HG03108 (cell line): ENCODE results near the gene NAA15.
"Not testable (repeated sequence)": the region's sequence is repeated elsewhere in the genome, so short reads cannot be mapped to it uniquely, and the experiment has no call there.

Source experiments
- ATAC-seq: cut with Tn5 transposase; IDR thresholded peaks from one replicate; pipeline ENCODE4 v1.9.1; 2021; ENCODE audit warnings: moderate library complexity; ENCODE audit not compliant: unreplicated experiment

Gene NAA15

GRCh38 chr4:139301113-139301820 lies at the start of gene NAA15:
TSS of gene NAA15 (plus strand) at chr4:139301505. CDS start at chr4:139301778, 273 bp downstream.
- peak; percentile 85 for ATAC-seq

DNA sequence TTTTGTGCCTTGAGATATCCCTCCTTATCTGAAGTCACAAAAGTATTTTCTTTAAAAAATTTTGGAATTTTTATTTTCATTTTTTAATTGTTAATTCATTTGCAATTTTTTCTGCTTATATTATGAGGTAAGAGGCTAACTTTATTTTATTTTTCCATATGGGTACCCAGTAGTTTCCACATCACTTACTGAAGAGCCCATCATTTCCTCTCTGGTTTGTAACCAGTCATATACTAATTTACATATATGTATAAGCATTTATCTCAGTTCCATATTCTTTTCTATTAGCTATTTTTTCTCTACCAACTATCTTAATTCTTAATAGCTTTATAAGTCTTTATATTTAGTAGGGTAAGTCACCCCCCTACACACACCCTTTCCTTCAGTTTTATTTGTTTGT lies 48.3 kb upstream of the NAA15 start:
- no peak for ATAC-seq

- no peak for ATAC-seq
These were observed 47.6 kb upstream of the NAA15 start for GRCh38 chr4:139253713-139254112.

- ATAC-seq, result not testable (repeated sequence)
These were observed 45.7 kb upstream of the NAA15 start for GRCh38 chr4:139255581-139255980.

GRCh38 chr4:139256349-139256748 lies 45.0 kb upstream of the NAA15 start:
- no peak for ATAC-seq

DNA sequence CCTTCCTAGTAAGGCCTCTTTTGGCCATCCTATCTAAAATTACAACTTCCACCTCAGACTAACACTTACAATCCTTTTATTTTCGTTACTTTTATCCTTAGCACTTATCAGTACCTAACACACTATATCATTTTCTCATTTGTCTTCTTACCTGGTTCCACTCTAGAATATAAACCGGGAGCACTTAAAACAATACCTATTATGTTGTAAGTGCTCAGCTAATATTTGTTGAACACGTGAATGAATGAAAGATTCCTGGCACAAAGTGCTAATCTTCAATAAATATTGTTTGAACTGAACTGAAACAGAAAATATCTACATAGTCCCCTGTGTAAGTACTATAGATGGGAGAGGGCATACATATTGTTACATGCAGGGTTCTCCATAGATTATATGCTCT lies 35.7 kb upstream of the NAA15 start:
- ATAC-seq, result no peak

DNA sequence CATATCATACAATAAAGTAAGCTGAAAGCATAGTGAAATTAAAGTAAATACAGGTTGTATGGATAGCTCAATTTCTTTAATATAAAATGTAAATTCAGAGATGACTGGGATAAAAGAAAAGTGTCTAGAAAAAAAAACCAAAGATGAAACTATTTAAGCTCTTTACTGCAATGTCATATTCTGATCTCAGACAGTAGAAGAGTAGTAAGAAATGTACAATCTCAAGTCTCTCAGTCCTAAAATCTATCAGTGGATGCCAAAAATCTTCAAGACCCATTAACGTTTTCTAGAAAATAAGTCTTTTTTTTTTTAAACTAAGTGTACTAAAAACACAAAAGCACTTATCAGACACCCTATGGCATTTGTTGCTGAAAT lies 35.1 kb upstream of the NAA15 start:
- no peak for ATAC-seq

- ATAC-seq, result peak; percentile 96
These were observed 34.6 kb upstream of the NAA15 start for GRCh38 chr4:139266583-139267257.

- ATAC-seq, result no peak
These were observed 34.0 kb upstream of the NAA15 start for GRCh38 chr4:139267301-139267700.

GRCh38 chr4:139273835-139274234 lies 27.5 kb upstream of the NAA15 start:
- ATAC-seq, result no peak

DNA sequence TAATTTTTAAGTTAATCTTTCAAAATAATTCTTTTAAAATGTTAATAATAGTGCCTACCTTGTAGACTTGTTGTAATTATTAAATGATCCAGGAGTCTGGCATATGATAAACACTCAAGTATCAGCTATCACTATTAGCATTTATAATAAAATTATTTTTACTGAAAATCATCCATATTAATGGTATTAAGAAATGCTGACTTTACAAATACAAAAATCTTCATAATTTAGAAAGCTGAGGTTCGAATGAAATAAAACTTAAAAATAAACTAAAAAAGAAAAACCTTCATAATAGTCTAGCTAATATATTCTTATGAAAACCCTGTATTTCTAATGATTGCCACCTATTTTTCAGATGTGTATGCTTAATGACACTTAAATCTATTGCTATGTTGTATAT lies 26.5 kb upstream of the NAA15 start:
- no peak for ATAC-seq

- ATAC-seq, result no peak
These were observed 26.0 kb upstream of the NAA15 start for GRCh38 chr4:139275281-139275735.

GRCh38 chr4:139278485-139278884 lies 22.8 kb upstream of the NAA15 start:
- ATAC-seq, result no peak

DNA sequence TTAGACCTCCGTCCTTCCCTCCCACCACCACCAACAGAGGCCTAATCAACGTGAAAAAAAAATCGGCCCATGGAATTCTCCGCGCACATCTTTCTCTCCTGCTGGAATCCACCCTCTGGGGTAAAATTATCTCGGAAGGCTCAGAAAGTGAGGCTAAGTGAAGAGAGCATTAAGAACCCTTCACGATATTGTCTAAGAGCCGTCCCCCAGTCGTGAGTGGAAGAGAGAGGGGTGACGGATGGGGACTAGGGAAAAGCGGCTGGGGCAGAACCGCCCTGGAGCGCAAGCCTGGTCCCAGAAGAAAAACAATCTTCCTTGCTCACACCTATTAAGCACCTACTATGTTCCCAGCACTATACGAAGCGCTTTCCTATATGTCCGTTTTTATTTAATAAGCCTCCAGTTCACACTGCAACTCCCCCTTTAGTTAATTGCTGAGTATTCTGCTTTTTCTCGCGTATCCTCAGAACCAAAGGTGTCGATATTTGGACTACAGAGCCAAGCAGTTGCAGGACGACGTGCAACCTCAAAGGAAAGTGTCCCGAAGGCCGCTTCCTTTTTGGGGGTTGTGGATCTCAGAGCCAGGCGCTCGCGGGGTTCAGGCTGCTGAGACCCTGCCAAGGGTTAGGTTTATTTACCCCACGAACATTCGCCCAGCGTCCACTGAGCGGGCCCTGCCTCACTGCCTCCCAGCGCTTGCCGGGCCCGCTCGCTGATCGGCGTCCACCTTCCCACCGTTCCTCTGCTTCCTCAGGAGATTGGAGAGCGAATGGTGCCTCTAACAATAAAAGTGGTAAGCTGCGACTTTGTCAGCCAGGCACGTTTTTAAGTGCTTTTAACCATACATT lies 22.2 kb upstream of the NAA15 start:
- ATAC-seq, result no peak

DNA sequence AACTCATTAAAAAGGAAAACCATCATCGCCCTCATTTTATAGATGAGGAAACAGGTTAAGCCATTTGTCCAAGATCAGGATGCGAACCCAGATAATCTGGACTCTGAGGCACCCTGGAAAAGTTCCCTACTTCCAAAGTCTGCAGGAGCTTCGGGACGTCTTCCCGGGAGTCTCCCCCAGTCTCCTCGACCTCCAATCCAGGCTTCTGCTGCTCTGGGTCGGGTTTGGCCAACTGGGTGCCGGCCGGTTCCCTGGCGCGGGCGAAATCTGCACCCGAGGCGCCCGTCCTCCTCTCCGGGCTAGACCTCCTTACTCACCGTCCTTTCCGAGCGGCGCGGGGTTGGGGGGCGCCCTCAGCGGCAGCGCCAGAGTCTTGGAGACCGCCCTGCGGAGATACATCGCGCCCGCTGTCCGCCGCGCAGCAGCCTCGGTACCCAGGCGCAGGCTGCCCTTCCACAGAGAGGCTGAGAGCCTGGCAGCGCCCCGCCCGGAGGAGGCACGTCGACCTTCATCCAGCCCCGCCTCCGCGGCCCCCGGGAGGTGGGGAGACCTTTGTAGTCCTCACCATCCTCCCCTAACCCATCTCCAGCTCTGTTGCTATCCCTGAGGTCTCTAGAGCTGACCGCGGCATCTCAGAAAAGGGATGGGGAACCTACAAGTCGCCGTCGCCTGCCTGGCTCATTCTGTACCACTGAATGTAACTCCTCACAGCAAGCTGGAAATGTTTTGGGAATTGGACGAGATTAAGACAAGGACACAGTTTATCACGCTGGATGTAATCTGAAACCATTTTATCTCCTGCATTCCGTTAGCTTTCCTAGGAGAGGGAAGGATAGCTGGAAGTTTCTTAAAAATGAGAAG lies 21.3 kb upstream of the NAA15 start, which contains the start of gene MGARP:
MGARP (minus strand) TSS at position 466 of the 861 bp plus-strand sequence; CDS start at position 399, 67 bp downstream.
- no peak for ATAC-seq

DNA sequence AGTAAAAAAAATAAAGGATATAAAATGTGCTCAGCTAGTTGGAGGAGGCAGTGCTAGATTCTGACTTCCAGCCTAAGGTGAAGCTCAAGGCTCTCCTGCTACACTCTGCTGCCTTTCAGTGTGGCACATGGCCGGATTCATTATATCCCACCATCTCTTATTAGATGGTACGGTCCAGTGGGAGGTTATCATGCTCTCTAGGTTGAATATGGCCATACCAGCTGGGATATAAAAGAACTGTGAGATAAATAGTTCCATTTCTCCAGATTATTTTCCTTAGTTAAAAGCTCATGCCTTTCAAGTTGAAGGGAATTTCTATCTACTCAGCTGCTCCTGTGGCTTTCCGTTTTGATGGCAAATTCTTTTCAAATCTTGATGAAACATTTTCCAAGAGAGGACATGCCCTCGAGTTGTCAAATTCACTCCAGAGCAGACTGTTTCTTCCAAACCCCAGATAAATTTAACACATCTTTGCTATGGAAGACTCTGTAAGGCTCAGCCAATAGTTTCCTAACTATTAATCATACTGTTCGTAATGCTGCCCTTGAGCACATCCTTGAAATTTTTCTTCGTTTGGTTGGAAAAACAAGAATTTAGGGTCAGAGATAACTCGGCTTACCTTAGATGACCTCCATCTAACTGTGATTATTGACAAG lies 19.1 kb upstream of the NAA15 start:
- no peak for ATAC-seq

DNA sequence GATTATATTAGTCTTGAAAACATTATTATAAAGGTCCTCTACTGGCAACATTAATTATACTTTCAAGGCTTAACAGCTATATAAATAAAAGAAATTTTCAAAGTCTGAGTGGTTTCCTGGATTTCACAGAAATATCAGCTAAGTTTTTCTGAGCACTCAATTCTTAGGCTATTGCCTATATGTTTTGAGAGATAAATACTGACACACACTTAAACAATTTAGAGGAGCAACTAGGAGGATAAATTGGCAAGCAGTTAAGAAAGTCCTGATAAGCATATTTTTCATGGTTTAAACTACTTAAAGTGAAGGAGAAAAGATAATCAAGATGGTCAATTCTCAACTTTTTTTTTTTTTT lies 18.6 kb upstream of the NAA15 start:
- ATAC-seq, result no peak

DNA sequence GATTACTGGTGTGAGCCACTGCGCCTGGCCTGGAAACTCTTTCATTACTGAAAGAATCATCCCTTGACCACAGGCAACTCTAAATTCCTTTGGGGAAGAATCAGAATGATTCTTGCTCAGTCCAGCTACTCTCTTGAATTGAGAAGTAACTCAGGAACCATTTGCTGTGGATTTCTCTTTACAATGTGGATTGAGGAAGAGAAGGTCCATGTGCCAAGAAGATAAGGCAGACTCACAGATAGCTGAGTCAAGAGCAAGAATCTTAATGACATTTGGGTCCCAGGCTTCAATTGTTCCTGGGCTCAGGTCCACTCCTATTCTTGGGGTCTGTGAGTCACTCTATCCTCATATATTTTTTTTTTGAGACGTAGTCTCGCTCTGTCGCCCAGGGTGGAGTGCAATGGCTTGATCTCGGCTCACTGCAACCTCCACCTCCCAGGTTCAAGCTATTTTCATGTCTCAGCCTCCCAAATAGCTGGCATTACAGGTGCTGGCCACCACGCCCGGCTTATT lies 15.1 kb upstream of the NAA15 start:
- no peak for ATAC-seq

GRCh38 chr4:139295206-139295941 lies 5.9 kb upstream of the NAA15 start:
- peak; percentile 91 for ATAC-seq
